ENCODE data around the gene NCOA3. TPM values are rescaled to one million over a fixed set of nuclear protein-coding genes. Genes with fewer than 3 reads are reported as not detected.

NCOA3 gene
- total and polyA plus RNA-seq, 7 donors: 11.9 to 56.9 (median 18.1) TPM

DNA sequence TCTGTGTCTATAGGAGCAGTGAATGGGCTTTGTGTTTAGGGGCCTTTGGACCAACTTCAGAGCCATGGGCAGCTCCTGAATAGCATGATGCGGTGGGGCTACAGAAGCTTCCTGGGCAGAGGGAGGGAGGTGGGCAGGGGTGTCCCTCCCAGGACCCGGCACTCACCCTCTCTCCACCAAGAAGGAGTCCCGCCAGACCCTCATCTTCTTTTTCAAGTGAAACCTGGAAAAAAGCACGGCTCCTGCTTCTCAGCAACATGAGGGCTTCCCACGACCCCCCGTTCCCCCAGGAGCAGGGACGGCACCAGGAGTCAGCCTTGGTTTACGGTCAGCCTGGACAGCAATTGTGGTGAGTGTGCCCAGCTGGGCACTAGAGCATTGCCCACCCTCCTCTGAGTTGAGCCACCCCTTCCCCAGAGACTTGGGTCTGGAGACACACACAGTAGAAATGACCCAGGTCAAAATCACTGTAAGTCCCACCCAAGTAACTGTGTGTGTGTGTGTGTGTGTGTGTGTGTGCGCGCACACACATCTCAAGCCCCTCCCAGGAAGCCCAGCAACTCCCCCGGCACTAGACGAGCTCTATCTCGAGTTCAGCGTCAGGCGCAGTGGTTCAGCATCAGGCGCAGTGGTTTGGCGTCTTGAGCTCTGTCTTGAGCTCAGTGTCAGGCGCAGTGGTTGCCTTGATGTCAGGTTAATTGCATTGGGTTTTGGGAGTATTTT lies 175.4 kb downstream of the NCOA3 start:
- ATAC-seq (no peak), DNase-seq (no peak)
- H3K4me1 ChIP-seq: no peaks in the 10 kb centered on the region
- WGBS, 3 donors: 83 to 88% (median 86%) methylated on average over 18 of the region's 18 CpGs
- H3K9me3 ChIP-seq: no peaks in the 10 kb centered on the region
- no peak overlapping the region for H3K27ac ChIP-seq
- no peaks in the 10 kb centered on the region for H3K27me3 ChIP-seq (ENCODE audit: insufficient read depth in 3 of 3, low read length in 2 of 3)
- intact Hi-C loops (cut with DNase I): loop anchor here in 1 of 2 donors (2.0 kb wide), 1 partner anchor 944 kb away; no protein-coding TSS in a partner anchor
- peaks cover 0 to 3% of the 10 kb centered on the region in 2 donors for H3K36me3 ChIP-seq (ENCODE audit: insufficient read depth in 1 of 2, low read depth in 1 of 2)
- no peak overlapping the region for H3K4me3 ChIP-seq
- TF ChIP-seq CTCF (IDR thresholded peaks at IDR 0.05): no peak

- H3K9me3 ChIP-seq: no peaks in the 10 kb centered on the region
- no peaks in the 10 kb centered on the region for H3K4me1 ChIP-seq
- ATAC-seq: peak; percentile 39 to 61 (median 50)
- peak; percentile 55 for TF ChIP-seq CTCF (IDR thresholded peaks at IDR 0.05)
- H3K4me3 ChIP-seq: no peak overlapping the region
- intact Hi-C loops (cut with DNase I): loop anchor here in 1 of 2 donors (2.0 kb wide), 1 partner anchor 943 kb away; no protein-coding TSS in a partner anchor
- H3K27ac ChIP-seq: no peak overlapping the region
- no peaks in the 10 kb centered on the region for H3K27me3 ChIP-seq (ENCODE audit: insufficient read depth in 3 of 3, low read length in 2 of 3)
- DNase-seq: no peak
- WGBS, 3 donors: 41 to 46% (median 46%) methylated on average over 14 to 15 of the region's 15 CpGs
- peaks cover 0 to 3% of the 10 kb centered on the region in 2 donors for H3K36me3 ChIP-seq (ENCODE audit: insufficient read depth in 1 of 2, low read depth in 1 of 2)
Observed at GRCh38 chr20:47677635-47678453, 176.2 kb downstream of the NCOA3 start.

DNA sequence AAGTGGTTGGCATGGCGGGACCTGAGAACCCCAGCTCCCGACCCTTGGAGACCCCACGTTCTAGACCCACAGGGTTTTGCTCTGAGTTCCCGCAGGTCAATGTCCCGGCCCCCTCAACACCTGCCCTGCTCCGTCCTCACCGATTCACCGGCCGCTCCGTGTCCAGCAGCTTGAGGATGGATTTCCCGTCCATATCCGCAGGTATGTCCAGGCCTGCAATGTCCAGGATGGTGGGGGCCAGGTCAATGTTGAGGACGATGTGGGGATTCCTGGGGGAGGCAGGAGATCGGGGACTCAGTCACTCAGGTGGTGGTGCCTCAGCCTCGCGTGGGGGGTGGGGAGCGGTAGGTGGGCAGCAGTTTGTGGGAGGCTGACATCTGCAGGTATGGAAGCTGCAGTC lies 176.8 kb downstream of the NCOA3 start:
- TF ChIP-seq CTCF (IDR thresholded peaks at IDR 0.05): no peak
- DNase-seq (no peak), ATAC-seq (no peak)
- no peak overlapping the region for H3K4me3 ChIP-seq
- H3K4me1 ChIP-seq: no peaks in the 10 kb centered on the region
- no peak overlapping the region for H3K27ac ChIP-seq
- peaks cover 0 to 3% of the 10 kb centered on the region in 2 donors for H3K36me3 ChIP-seq (ENCODE audit: insufficient read depth in 1 of 2, low read depth in 1 of 2)
- no peaks in the 10 kb centered on the region for H3K27me3 ChIP-seq (ENCODE audit: insufficient read depth in 3 of 3, low read length in 2 of 3)
- WGBS, 3 donors: 92 to 93% (median 92%) methylated on average over 15 to 17 of the region's 17 CpGs
- intact Hi-C loops (cut with DNase I): no loop called here
- no peaks in the 10 kb centered on the region for H3K9me3 ChIP-seq

GRCh38 chr20:47679462-47679861 lies 177.8 kb downstream of the NCOA3 start:
- DNase-seq: no peak
- no peak for TF ChIP-seq CTCF (IDR thresholded peaks at IDR 0.05)
- ATAC-seq: no peak
- intact Hi-C loops (cut with DNase I): no loop called here
- Histone ChIP-seq H3K9me3 (no peaks in the 10 kb centered on the region), H3K36me3 (ENCODE audit: insufficient read depth in 1 of 2, low read depth in 1 of 2) (peaks cover 0 to 3% of the 10 kb centered on the region in 2 donors), H3K27ac (no peak overlapping the region), H3K4me3 (no peak overlapping the region), H3K27me3 (ENCODE audit: insufficient read depth in 3 of 3, low read length in 2 of 3) (no peaks in the 10 kb centered on the region), H3K4me1 (no peaks in the 10 kb centered on the region)
- 95 to 97% (median 96%) methylated on average over 4 of the region's 4 CpGs for WGBS, 3 donors

Data from psoas muscle (tissue), 8 donors.